GM21515 (cell line): ENCODE results near the gene DCST2.

Source experiments
- ATAC-seq: cut with Tn5 transposase; IDR thresholded peaks from one replicate; pipeline ENCODE4 v1.9.1; 2021; ENCODE audit not compliant: unreplicated experiment

Gene DCST2

DNA sequence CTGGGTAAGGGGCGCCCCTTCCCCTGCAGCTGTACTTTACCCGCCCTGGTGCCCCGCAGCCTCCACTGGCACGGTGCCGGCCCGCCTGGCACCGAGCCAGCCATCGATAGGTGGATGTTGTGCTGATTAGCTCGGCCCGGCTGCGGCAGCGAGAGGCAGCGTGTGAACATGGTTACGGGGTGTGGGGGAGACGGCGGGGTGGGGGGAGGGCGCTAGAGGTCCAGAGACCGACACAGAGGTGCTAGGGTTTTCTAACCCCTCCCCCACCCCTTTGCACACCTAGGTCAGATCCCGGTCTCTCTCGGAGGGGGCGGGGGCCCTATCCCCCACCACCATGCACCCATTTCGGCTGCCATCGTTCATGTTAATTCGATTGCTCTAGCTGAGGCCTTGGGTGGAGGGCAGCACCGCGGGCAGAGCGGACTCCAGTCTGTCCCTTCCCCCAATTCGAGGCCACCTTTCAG is 36.6 kb upstream of the DCST2 start:
- no peak for ATAC-seq

DNA sequence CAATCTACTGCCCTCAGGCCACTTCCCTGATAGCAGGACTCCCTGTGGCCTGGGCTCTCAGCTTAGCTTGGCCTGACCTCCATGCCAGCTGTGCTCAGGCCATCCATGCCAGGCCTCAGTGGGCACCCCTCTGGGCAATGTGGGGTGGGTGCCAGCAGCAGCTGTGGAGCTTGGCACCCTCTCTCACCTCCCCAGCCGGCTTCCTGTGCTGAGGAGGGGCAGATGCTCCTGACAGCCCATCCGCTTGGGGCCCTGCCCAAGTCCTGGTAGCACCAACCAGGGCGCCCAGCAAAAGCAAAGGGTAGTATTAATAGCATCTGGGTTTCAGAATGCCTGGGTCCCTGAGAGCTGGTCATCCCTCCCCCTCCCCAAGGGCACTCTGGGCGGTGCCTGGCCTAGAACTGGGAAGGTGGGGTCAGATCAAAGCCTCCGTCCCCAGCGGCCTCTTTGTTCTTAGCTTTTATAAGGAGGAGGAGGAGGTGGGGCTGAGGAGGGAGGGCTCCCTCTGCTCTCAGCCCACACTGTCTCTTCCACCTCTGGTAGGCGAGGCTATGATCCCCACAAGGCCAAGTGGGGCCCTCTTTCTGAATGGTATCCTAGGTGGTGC is 36.1 kb upstream of the DCST2 start:
- no peak for ATAC-seq

DNA sequence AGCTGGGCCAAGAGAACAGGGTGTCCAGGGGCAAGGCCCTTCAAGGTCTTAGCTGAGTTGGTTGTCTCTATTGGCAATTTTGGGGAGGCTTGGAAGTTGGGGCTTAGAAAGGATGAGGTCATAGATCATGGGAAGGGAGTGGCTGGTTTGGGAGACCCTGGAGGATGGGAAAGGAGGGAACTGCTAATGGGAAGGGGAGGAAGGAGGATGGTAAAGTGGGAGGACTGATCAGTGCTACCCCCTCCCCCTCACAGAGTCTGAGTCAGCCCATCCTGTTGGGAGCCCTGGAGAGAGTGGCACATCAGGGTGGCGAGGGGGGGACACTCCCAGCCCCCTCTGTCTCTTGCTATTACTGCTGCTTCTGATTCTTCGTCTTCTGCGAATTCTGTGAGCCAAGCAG is 35.0 kb upstream of the DCST2 start:
- ATAC-seq, result no peak

DNA sequence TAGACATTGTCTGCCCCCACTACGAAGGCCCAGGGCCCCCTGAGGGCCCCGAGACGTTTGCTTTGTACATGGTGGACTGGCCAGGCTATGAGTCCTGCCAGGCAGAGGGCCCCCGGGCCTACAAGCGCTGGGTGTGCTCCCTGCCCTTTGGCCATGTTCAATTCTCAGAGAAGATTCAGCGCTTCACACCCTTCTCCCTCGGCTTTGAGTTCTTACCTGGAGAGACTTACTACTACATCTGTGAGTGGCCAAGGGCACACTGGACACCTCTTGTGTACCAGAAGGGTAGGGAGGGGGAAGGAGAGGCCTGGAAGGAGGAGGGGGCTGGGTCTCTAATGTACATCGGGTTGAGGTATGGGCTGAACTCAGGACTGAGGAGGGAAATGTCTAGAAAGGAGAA is 33.2 kb upstream of the DCST2 start:
- no peak for ATAC-seq

DNA sequence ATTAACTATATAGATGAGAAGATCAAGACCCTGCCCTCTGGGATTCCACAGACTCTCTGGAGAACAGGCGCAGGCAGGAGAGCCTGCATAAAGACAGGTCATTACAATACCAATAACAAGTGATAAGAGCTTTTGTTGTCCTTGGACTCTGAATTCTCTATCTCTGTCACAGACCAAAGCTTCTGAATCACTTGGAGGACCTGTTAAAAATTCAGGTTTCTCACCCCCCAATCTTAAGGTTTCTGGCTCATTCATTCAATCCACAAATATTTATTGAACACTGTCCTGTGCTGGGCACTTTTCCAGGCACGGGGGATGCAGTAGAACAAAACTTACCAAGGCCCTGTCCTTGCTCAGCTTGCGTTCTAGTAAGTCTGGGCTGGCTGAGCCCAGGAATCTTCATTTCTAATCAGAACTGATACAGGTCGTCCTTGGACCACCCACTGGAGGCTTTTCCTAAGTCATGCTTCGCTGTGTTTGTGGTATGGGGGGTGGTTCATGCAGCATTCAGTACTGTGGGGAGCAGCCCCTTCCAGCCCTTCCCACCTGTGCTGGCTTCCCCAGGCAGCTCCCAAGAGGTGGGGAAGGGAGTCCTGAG is 31.4 kb upstream of the DCST2 start:
- ATAC-seq, result no peak

DNA sequence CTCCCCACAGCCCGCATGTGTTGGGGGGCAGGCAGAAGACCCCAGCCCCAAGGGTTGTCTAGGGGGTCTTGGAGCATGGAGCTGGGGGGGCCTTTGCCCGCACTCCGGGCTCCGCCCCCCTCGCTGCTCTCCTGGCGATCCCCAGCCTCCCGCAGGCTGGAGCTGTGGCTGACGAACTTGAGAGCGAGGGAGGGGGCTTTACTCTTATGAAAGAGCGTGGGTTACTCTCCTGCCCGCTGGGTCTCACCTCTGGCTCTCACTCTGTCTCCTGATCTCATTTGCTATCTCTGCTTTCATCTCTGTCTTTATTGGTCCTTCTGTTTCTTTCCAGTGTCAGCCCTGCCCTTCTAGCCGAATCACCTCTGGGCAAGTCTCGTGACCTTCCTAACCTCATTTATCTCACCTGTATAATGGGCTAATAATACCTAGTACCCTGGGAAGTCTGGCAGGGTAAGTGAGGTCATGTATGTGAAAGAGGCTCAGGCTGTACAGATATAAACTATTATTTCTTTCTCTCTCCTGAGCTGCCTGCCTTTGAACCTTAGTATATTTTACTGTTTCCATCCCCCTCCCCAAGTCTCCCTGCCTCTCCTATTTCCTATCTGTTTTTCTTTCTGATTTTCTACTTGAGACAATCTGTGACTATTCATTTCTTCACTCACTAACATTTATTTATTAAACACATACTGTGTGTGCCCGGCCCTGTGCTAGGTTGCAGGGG is 30.7 kb upstream of the DCST2 start:
- no peak for ATAC-seq

DNA sequence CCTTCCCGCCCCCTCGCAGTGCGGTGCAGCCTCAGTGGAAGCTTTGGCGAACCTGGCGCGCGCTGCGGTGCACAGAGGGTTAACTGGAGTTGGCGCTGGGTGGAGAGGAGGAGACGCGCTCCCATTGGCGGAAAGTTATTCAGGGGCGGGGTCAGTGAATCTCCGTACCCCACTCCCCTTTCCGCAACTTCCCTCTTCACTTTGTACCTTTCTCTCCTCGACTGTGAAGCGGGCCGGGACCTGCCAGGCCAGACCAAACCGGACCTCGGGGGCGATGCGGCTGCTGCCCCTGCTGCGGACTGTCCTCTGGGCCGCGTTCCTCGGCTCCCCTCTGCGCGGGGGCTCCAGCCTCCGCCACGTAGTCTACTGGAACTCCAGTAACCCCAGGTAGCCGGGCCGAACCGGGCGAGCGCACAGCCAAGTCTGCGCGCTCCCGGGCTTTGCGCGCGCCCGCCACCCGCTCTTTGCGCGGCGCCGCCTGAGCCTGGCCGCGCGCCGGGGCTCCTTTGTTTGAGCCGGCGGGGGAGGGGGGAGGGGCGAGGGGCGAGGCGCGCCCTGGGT is 30.0 kb upstream of the DCST2 start, which contains the start of gene EFNA4:
Gene EFNA4 (plus strand): TSS at position 191 of the 561 bp plus-strand sequence. CDS start 84 bp downstream, at position 275.
- ATAC-seq, result peak; percentile 64

DNA sequence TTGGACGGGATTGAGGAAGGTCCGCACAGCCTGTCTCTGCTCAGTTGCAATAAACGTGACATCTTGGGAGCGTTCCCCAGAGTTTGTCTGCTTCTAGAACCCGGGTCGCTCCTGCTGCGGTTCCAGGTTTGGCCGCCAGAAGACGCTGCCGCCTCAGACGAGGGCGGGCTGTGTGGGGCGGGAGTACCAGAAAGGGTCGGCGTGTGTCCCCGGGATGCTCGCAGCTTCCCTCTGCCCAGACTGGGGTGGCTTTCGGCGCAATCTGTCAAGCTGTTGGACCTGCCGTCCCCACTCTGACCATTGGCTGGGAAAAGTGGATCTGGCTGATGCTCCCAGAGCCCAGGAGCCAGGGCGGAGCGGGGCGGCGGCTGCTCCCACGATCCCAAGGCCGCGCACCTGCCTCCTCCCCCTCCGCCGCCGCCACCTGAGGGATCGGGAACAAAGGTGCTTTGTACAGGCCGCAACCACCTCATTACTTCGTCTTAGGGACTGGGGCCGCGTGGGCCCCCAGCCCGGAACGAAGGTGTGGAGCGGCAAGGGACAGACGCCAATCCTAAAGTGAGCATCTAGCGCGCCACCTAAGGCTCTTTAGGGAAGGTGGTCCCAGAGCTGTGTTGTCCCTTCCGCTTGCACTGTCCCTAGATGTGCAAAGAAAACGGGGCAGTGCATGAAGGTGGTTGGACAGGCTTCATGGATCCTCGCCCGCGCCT is 29.3 kb upstream of the DCST2 start:
- no peak for ATAC-seq

DNA sequence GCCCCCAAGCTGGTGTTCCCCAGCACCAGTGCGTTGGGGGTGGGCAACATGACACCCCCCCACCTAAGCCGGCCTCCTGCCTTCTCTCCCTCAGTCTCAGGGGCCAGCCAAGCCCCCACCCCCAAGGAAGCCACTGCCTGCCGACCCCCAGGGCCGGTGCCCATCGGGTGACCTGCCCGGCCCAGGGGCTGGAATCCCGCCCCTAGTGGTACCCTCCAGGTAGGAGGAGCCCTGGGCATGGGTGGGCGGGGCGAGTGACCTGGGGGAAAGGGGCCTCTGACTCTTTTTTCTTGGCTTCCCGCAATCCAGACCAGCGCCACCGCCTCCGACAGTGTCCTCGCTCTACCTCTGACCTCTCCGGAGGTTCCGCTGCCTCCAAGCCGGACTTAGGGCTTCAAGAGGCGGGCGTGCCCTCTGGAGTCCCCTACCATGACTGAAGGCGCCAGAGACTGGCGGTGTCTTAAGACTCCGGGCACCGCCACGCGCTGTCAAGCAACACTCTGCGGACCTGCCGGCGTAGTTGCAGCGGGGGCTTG is 28.6 kb upstream of the DCST2 start:
- no peak for ATAC-seq

DNA sequence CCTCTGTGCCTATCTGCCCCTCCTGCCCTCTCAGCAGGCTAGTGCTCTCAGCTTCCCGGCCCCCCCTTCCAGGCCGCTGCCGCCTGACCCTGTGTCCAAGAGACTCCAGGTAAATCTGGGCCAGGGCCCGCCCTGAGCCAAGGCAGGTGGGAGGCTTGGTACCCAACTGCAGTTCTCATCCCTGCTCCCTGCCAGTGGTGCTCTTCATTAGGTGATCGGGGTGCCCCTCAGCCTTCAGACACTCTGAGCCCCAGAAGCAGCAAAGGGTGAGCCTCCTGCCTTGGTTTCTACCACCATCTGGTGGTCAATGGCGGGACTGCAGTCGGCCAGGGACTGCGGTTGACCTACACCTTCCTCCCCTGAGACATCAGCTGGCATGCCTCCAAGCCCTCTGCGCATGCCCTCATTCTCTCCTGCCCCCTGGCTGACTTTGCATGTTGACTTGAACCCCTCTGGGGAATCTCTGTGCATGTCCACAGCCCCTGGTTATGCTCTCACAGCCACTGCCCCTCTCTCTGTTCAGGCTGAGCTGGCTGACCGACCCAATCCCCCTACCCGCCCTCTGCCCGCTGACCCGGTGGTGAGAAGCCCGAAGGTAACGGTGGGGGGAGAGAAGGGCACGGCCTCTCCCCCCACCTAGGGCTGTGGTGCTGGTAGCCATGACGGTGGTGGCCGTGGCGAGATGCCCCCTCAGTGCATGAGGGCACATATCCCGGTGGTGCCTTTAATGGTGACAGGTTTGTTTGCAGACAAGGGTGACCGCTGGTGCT is 28.0 kb upstream of the DCST2 start:
- peak; percentile 43 for ATAC-seq

DNA sequence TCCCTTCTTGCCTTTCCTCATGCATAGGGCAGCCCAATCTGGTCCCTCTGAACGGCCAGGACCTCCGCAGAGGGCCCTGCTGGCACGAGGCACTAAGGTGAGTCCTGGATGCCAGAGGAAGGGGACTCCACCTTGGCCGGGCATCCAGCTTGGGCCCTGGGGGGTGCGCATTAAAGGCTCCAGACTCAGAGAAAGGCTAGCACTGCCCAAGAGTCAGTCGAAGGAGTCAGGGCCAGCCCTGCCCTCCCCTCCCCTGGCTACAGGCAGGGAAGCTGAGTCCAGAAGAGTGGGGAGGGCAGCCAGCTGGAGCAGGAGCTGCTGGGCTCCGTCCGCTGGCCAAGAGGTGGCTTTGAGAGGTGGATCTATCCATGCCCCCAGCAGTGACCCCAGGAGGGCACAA is 27.2 kb upstream of the DCST2 start:
- ATAC-seq, result no peak

DNA sequence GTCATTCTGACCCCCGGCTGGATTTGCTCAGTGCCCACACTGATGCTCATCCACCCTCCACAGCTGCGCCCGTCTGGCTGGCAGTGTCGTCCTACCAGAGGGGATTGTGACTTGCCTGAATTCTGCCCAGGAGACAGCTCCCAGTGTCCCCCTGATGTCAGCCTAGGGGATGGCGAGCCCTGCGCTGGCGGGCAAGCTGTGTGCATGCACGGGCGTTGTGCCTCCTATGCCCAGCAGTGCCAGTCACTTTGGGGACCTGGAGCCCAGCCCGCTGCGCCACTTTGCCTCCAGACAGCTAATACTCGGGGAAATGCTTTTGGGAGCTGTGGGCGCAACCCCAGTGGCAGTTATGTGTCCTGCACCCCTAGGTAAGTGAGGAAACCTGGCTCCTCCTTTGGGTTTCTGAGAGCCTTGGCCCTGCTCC is 24.2 kb upstream of the DCST2 start:
- ATAC-seq, result no peak

DNA sequence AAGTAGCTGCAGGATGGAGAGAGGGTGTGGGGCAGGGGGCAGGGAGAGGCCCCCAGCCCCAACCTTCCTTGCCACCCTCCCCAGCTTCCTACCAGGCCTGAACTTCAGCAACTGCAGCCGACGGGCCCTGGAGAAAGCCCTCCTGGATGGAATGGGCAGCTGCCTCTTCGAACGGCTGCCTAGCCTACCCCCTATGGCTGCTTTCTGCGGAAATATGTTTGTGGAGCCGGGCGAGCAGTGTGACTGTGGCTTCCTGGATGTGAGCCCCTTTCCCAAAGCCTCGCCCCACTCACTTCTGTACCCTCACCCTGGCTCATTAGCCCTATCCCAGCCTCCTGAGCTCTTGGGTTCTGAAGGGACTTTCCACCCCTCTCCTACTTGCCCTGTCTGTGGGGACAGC is 23.5 kb upstream of the DCST2 start:
- no peak for ATAC-seq

DNA sequence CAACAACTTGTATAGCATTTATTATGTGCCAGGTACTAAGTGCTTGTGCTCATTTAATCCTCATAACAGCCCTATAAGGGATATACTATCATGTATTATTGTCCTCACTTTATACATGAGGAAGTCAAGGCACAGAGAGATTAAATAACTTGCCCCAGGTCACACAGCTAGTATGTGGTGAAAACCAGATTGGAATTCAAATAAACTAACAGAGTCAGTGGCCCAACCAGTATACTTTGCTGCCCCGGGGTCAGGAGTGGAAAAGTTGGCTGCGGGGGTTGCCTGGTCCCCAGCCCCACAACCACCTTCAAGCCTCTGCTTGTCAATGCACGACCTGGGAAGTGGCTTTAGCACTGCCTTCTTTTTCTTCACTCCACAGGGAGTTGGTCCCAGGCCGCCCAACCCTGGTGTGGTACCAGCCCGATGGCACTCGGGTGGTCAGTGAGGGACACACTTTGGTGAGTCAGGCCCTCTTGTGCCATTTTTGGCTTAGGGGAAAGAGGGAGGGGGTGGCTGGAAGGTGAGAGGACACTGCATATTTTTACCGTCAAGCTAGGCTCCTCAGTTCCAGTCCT is 20.0 kb upstream of the DCST2 start:
- no peak for ATAC-seq

DNA sequence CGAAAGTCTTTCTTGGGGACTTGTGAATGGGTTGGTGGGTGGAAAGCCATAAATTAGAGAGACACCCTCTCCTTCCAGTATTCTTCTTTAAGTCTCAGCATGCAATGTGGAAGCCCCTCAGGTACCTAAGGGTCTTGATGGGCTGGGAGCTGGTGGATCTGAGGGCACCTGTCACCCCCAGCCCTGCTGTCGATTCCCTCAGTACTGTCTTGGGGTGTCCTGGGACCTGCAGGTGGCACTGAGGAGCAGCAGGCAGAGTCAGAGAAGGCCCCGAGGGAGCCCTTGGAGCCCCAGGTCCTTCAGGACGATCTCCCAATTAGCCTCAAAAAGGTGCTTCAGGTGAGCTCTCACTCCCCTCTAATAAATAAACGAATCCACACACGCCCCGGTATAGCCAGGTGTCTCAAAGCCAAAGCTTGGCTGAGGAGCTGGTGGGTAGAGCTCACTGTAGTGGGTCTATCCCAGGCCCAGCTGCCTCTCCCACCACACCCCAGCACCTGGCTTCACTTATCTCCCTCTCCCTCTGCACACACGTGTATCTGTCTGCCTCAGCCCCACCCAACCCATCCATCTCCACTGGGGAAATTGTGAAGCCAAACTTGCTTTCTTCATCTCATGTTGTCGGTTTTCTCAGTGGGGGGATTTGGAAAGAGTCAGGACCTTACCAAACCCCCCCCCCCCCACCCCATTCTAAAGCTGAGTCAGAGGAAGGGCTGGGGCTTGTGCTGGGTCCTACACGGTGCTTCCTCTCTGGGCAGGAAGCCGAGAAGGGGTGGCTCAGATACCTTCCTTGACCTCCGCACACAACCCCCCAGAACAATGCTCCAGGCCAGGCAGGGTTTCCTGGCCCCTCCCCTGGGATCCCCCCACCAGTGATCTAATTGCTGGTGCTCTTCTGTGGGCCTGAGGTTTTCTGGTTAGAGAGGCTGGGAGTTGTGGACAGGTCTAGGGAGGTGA is 19.1 kb upstream of the DCST2 start:
- ATAC-seq, result no peak

DNA sequence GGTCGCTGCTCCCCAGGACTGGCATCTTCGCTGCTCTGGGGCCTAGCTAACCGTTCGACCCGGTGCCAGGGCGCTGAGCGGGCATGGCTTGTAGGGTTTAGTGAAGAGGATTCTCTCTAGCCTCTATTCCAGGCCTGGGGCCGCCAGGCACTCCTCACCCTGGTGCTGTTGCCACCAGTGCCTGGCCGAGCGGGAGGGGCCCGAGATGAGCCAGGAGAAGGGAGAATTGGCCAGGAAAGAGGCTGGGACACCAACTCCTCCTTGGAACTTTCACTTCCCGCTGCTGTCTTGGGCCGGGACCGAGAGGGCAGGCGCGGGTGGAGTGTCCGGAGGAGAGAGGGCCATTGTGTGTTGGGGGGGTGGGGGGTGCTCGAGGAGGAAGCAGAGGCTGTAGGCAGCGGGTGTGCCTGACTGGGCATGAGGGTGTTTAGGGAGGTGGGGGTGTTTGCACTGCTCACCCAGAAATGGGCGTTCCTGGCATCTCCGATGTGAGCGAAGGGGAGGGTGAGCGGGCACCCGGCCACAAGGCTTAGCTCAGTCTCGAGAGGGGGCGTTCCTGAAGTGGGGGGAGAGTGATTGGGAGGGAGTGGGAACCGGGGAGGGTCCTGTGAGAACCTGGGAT is 18.3 kb upstream of the DCST2 start:
- ATAC-seq, result no peak

DNA sequence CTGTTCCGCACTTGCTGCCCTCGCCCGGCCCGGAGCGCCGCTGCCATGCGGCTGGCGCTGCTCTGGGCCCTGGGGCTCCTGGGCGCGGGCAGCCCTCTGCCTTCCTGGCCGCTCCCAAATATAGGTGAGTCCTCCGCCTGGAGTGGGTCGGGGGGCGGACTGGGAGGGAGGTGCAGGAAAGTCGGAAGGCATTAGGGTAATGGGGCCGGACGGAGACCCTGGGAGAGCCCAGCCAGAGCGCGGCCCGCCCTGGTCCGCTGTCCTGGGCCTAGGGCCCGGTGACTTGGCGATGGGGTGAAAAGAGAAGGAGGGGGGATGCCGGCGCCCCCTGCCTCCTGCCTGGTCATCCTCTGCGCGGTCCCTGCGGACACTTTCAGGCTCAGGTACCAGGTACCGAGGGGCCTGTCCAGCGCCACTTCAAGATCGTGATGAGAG is 17.8 kb upstream of the DCST2 start:
- no peak for ATAC-seq

DNA sequence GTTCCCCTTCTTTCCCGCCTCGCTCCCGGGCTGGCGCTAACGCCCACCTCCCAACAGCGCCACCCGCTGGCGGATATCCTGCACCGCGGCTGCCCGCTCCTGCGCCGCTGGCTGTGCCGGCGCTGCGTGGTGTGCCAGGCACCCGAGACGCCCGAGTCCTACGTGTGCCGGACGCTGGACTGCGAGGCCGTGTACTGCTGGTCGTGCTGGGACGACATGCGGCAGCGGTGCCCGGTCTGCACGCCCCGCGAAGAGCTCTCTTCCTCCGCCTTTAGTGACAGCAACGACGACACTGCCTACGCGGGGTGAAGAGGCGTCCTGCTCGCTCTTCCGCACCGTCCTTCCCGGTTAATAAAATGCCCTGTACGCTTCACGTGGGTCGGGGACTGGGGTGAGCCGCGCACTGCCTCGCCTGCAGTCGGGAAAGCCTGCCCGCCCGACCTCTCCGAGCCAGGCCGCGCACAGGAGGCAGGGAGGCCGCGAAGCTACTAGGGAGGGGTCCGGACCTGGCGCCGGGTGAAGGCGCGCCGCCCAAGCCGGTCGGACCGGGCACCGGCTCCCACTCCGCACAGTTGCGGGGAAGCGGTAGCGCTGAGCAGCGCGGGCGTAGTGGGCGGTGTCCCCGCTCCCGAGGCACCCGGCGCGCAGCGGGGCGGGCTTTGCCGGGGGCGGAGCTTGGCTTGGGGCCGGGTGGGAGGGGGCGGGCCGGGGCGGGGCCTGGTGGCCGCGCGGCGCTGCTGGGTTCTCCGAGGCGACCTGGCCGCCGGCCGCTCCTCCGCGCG is 17.2 kb upstream of the DCST2 start, which contains the start of gene ADAM15:
Gene ADAM15 (plus strand): TSS at position 757 of the 782 bp plus-strand sequence. CDS start 71 bp downstream, outside the sequence.
- ATAC-seq, result no peak
